ENCODE measurements around the gene AMPH.
A peak's percentile ranks its signal among the peaks of the same experiment; 100 is the strongest.

The AMPH gene

DNA sequence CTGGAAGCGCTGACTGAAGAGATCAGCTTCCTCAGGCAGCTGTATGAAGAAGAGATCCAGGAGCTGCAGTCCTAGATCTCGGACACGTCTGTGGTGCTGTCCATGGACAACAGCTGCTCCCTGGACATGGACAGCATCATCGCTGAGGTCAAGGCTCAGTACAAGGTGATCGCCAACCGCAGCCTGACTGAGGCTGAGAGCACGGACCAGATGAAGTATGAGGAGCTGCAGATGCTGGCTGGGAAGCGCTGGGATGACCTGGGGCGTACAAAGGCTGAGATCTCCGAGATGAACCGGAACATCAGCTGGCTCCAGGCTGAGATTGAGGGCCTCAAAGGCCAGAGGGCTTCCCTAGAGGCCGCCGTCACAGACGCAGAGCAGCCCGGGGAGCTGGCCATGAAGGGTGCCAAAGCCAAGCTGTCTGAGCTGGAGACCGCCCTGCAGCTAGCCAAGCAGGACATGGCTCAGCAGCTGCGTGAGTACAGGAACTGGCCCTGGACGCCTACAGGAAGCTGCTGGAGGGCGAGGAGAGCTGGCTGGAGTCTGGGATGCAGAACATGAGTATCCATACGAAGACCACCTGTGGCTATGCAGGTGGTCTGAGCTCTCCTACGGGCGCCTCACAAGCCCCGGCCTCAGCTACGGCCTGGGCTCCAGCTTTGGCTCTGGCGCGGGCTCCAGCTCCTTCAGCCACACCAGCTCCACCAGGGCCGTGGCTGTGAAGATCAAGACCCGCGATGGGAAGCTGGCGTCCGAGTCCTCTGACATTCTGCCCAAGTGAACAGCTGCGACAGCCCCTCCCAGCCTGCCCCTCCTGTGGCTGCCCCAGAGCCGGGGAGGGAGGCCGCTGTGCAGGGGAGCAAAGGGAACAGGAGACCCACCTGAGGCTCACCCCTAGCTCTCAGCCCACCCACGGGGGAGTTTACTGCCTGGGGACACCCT lies 24.9 kb upstream of the AMPH start:
- no peak overlapping the region for H3K9ac ChIP-seq (ENCODE audit: insufficient read length)
- H3K27ac ChIP-seq, result no peak overlapping the region
- no peaks in the 10 kb centered on the region for H3K36me3 ChIP-seq (ENCODE audit: insufficient read depth, low read length)
- no peaks in the 10 kb centered on the region for H3K9me3 ChIP-seq (ENCODE audit: low read depth, low read length)
- no peak for DNase-seq (ENCODE audit: low read depth, low spot score)
- TF ChIP-seq POLR2AphosphoS5 (IDR thresholded peaks at IDR 0.05; ENCODE audit: borderline replicate concordance, low read depth, low read length) (no peak), EZH2 (IDR thresholded peaks at IDR 0.05) (no peak), FOXP2 (optimal IDR thresholded peaks at IDR 0.05; ENCODE audit: control extremely low read depth, extremely low read length, insufficient read depth) (no peak)
- H3K4me3 ChIP-seq, result no peak overlapping the region

DNA sequence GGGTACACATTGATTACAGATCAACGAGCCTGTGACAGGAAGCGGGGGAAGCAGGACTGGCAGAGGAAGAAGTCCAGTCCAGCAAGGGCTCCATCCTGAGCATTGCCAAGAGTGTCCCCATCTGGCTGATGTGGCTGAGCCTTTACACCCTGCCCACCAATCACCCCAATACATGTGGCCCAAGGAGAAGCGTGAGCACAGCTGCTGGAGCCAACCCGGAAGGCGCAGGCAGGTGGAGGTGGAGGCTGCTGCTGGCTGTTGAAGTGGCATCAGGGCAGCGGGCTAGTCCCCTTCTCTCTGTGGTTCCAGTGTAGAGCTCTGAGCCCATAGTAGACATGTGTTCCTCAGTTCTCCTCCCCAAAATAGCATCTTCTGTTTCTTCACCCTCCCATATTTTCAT lies 6.8 kb upstream of the AMPH start:
- Histone ChIP-seq H3K9me3 (ENCODE audit: low read depth, low read length) (no peaks in the 10 kb centered on the region), H3K36me3 (ENCODE audit: insufficient read depth, low read length) (no peaks in the 10 kb centered on the region), H3K27ac (no peak overlapping the region), H3K9ac (ENCODE audit: insufficient read length) (no peak overlapping the region), H3K4me3 (no peak overlapping the region)
- no peak for DNase-seq (ENCODE audit: low read depth, low spot score)
- TF ChIP-seq EZH2 (IDR thresholded peaks at IDR 0.05), result no peak
- no peak for TF ChIP-seq POLR2AphosphoS5 (IDR thresholded peaks at IDR 0.05; ENCODE audit: borderline replicate concordance, low read depth, low read length)
- no peak for TF ChIP-seq FOXP2 (optimal IDR thresholded peaks at IDR 0.05; ENCODE audit: control extremely low read depth, extremely low read length, insufficient read depth)

DNA sequence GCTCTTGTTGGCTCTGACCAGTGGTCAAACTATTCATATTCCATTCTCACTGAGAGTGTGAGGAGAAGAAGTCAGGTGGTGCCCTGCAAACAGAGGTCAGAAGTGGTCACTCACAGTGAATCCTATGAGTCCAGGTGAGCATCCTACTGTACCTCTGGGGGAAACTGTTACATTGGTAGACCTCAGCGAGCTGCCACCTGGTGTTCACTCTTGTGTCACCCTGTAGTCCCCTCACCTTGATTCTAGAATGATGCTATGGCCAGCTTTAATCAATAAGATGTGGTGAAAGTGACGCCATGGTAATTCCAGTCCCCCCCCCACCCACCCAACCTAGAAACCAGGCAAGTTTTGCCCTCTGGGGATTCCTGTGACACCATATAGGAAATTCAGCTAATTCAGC lies 1.2 kb upstream of the AMPH start:
- Histone ChIP-seq H3K9me3 (ENCODE audit: low read depth, low read length) (no peaks in the 10 kb centered on the region), H3K36me3 (ENCODE audit: insufficient read depth, low read length) (no peaks in the 10 kb centered on the region), H3K27ac (no peak overlapping the region), H3K4me3 (no peak overlapping the region), H3K9ac (ENCODE audit: insufficient read length) (no peak overlapping the region)
- no peak for DNase-seq (ENCODE audit: low read depth, low spot score)
- TF ChIP-seq POLR2AphosphoS5 (IDR thresholded peaks at IDR 0.05; ENCODE audit: borderline replicate concordance, low read depth, low read length) (no peak), FOXP2 (optimal IDR thresholded peaks at IDR 0.05; ENCODE audit: control extremely low read depth, extremely low read length, insufficient read depth) (no peak)

DNA sequence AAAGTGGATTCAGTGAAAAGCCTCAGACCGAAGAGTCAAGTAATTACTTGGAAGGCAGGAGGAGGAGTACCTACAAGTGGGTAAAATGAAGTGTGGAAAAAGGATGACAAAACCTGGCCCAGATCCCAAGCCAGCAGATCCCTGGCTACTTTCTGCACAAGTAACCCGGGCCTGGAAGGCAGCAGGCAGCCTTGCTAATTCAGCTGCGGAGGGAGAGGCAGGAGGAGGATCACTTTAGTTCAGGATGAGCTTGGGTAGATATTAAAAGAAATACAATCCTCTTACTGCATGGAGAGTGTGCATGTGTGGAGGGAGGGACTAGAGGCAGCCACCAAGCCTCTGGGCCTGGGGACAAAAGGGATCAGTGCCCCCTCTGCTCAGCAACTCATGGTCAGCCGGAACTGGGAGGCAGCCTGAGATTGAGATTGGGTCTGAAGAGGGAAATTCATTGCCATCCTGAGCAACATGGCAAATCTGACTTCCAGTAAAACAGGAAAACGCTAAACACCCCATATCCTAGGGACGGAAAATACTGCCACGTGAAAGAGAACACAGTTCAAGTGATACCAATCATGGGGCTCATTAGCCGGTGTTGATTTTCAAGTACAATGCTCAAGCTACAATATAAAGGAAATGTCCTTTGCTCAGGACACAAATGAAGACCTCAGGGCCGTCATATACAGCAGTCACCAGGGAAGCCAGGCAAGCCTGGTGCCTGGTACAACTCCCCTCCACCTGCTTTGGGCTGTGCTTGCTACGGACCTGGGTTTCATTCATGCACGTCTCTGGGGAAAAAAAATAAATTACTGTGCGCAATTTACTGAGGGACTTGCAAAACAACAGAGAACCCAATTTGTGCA lies 1.3 kb downstream of the AMPH start:
- no peak overlapping the region for H3K9ac ChIP-seq (ENCODE audit: insufficient read length)
- no peak for DNase-seq (ENCODE audit: low read depth, low spot score)
- TF ChIP-seq POLR2AphosphoS5 (IDR thresholded peaks at IDR 0.05; ENCODE audit: borderline replicate concordance, low read depth, low read length), result no peak
- TF ChIP-seq FOXP2 (optimal IDR thresholded peaks at IDR 0.05; ENCODE audit: control extremely low read depth, extremely low read length, insufficient read depth), result no peak
- no peak for TF ChIP-seq EZH2 (IDR thresholded peaks at IDR 0.05)
- no peaks in the 10 kb centered on the region for H3K9me3 ChIP-seq (ENCODE audit: low read depth, low read length)
- no peaks in the 10 kb centered on the region for H3K36me3 ChIP-seq (ENCODE audit: insufficient read depth, low read length)
- no peak overlapping the region for H3K4me3 ChIP-seq
- no peak overlapping the region for H3K27ac ChIP-seq

DNA sequence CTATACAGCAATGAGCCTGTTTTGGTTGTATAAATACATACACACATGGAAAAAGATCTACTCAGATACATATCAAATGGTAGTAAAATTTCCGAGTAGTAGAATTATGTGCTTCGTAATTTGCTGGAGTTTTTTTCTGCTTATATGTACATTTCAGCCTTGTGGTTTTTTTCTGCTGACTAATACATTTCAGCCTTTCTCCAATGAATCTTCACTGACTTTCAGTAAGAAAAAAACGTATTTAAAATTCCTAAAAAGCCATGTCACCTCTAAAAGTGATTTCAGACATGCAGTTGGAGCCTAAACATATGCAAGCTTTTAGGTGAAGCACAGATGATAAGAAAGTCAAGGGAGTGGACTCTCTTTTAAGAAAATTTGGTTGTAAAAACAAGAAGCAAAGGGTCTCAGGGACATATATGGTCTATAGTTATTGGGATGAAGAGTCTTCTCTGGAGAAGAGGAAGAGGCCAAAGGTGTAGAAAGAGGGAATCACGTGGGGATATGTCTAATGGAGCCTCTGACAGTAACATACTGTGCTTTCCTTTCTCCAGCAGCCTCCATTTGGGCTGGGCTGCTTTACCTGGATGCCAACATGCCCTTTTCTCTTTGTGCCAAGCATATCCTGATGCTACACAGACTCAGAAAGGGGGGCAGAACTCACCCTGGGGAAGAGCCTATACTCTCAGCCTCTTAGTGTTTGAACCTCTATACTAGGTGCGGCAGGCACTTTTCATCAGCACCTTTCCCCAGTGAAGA lies 2.4 kb downstream of the AMPH start:
- DNase-seq (ENCODE audit: low read depth, low spot score), result peak; percentile 5

DNA sequence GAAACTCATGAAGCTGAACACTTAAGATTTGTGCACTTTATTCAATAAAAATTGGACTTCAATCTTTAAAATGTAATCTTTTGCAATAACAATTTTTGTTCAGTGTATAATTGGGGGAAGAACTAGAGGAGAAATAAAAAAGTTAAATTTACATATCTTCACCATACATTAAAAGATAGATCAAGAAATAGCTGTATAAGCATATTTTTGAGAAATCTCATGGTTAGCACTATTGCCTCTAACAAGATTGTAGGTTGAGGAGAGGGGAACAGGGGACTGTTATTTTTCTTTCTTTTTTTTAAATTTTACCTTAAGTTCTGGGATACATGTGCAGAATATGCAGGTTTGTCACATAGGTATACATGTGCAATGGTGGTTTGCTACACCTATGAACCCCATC lies 5.3 kb downstream of the AMPH start:
- no peak for DNase-seq (ENCODE audit: low read depth, low spot score)
- H3K9ac ChIP-seq (ENCODE audit: insufficient read length), result no peak overlapping the region
- H3K27ac ChIP-seq, result no peak overlapping the region
- H3K4me3 ChIP-seq, result no peak overlapping the region
- no peaks in the 10 kb centered on the region for H3K36me3 ChIP-seq (ENCODE audit: insufficient read depth, low read length)
- TF ChIP-seq POLR2AphosphoS5 (IDR thresholded peaks at IDR 0.05; ENCODE audit: borderline replicate concordance, low read depth, low read length) (no peak), FOXP2 (optimal IDR thresholded peaks at IDR 0.05; ENCODE audit: control extremely low read depth, extremely low read length, insufficient read depth) (no peak), EZH2 (IDR thresholded peaks at IDR 0.05) (no peak)
- H3K9me3 ChIP-seq (ENCODE audit: low read depth, low read length), result no peaks in the 10 kb centered on the region

More for the DNA sequence above, 2.4 kb downstream of the AMPH start:
- TF ChIP-seq FOXP2 (optimal IDR thresholded peaks at IDR 0.05; ENCODE audit: control extremely low read depth, extremely low read length, insufficient read depth) (no peak), EZH2 (IDR thresholded peaks at IDR 0.05) (no peak), POLR2AphosphoS5 (IDR thresholded peaks at IDR 0.05; ENCODE audit: borderline replicate concordance, low read depth, low read length) (no peak)
- no peak overlapping the region for H3K4me3 ChIP-seq
- no peaks in the 10 kb centered on the region for H3K36me3 ChIP-seq (ENCODE audit: insufficient read depth, low read length)
- no peaks in the 10 kb centered on the region for H3K9me3 ChIP-seq (ENCODE audit: low read depth, low read length)
- H3K9ac ChIP-seq (ENCODE audit: insufficient read length), result no peak overlapping the region
- no peak overlapping the region for H3K27ac ChIP-seq

DNA sequence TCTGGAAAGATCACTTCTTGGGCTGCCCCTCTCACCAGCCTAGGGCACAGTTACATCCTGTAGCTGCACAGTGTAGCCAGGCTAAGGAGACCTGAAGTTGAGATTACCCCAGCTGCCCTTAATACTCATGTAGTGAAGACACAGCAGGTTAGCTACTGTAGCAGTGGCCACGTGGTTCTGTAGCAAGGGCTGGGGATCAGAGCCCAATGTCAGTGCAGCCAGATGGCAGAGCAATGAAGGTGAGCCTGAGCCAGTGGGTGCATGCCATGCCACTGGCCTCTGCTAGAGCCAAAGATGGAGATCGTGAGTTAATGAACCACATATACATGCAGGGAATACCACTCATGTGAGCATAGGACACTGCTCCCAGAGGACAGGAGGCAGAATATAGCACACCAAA lies 15.5 kb downstream of the AMPH start:
- Histone ChIP-seq H3K9me3 (ENCODE audit: low read depth, low read length) (no peaks in the 10 kb centered on the region), H3K36me3 (ENCODE audit: insufficient read depth, low read length) (no peaks in the 10 kb centered on the region), H3K4me3 (no peak overlapping the region), H3K27ac (no peak overlapping the region), H3K9ac (ENCODE audit: insufficient read length) (no peak overlapping the region)
- no peak for DNase-seq (ENCODE audit: low read depth, low spot score)
- no peak for TF ChIP-seq EZH2 (IDR thresholded peaks at IDR 0.05)

DNA sequence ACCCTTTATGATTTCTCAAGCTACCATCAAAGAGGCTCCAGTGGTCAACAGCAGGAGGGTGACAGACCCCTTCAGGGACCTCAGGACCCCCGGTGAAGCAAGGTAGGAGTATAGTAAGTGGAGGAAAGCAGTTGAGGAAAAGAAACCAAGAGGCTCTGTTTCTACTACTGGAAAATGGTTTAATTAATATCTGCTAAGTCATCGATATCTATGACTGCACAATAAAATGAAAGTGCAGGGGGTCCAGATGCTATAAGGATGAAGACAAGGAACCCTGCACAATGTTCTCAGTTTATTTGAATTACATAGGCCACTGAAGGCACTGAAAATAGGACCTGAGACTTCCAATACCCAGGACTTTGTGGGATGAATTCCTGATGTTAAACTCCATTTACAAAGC lies 23.7 kb downstream of the AMPH start:
- no peak overlapping the region for H3K27ac ChIP-seq
- TF ChIP-seq FOXP2 (optimal IDR thresholded peaks at IDR 0.05; ENCODE audit: control extremely low read depth, extremely low read length, insufficient read depth) (no peak), POLR2AphosphoS5 (IDR thresholded peaks at IDR 0.05; ENCODE audit: borderline replicate concordance, low read depth, low read length) (no peak), EZH2 (IDR thresholded peaks at IDR 0.05) (no peak)
- no peaks in the 10 kb centered on the region for H3K9me3 ChIP-seq (ENCODE audit: low read depth, low read length)
- H3K9ac ChIP-seq (ENCODE audit: insufficient read length), result no peak overlapping the region
- H3K4me3 ChIP-seq, result no peak overlapping the region
- no peak for DNase-seq (ENCODE audit: low read depth, low spot score)
- H3K36me3 ChIP-seq (ENCODE audit: insufficient read depth, low read length), result no peaks in the 10 kb centered on the region

Measured in SK-N-MC (cell line).